Testis (tissue), 3 donors: ENCODE data around the gene RILPL1. TPM values are rescaled to one million over a fixed set of nuclear protein-coding genes. Genes with fewer than 3 reads are reported as not detected.

Experiments used
- DNase-seq: peaks from one replicate; pipeline ENCODE4 v3.0.0-alpha.2; 2019
- H3K27ac ChIP-seq, 2 donors: fragments of 200-600 bp; sonication (generic); one replicate each; pipeline ENCODE4 v1.5.1; 2019
- H3K27me3 ChIP-seq: fragments of 200-600 bp; sonication (generic); one replicate; pipeline ENCODE4 v1.5.1; 2019
- H3K36me3 ChIP-seq: fragments of 200-600 bp; sonication (generic); one replicate; pipeline ENCODE4 v1.5.1; 2017; ENCODE audit warnings: low read depth; ENCODE audit errors: missing control alignments
- H3K4me1 ChIP-seq: fragments of 200-600 bp; sonication (generic); one replicate; pipeline ENCODE4 v1.5.1; 2019
- H3K4me3 ChIP-seq, 2 donors: fragments of 200-600 bp; sonication (generic); one replicate each; pipeline ENCODE4 v1.5.1; 2017 to 2019
- H3K9me3 ChIP-seq: fragments of 200-600 bp; sonication (generic); one replicate; pipeline ENCODE4 v1.5.1; 2017
- CTCF ChIP-seq, 3 experiments: fragments of 450-650 bp in 2 of 3; fragments of 200-600 bp in 1 of 3; sonication (generic) in 1 of 3; IDR thresholded peaks; one replicate each; pipeline ENCODE4 v1.5.1; 2016 to 2019; ENCODE audit warnings: antibody characterized with exemption in 3 of 3, mild to moderate bottlenecking in 2 of 3, moderate library complexity in 1 of 3
- POLR2A ChIP-seq: fragments of 450-650 bp; IDR thresholded peaks from one replicate; pipeline ENCODE4 v1.6.1; 2017; ENCODE audit warnings: antibody characterized with exemption, mild to moderate bottlenecking, moderate library complexity
- WGBS, 2 donors: methylation state at CpG; one replicate each; pipeline ENCODE4 v1.1.5; 2018; 5-methylcytosine and 5-hydroxymethylcytosine counted together
- intact Hi-C: fragments of 100-400 bp; cut with DNase I; formaldehyde crosslinking; loops from one replicate; pipeline ENCODE4 v1.15.1; 2023; ENCODE audit warnings: low total_unique reads
- microRNA-seq, 2 donors: library from miRNA; unstranded; fragments of <30 nt; microRNA quantifications; one replicate each; pipeline ENCODE4, GENCODE V29; 2016; ENCODE audit warnings: borderline number of aligned reads in 2 of 2, borderline replicate concordance in 1 of 2
- polyA plus RNA-seq: library from polyadenylated mRNA; stranded (reverse); fragments of 350-450 nt; fragmentation: Illumina TruSeq; extraction: RNeasy Lipid Tissue Mini Kit (QIAGEN cat#74804); gene quantifications from one replicate; pipeline ENCODE4 v1.2.3, GENCODE V29; 2014; ENCODE audit warnings: low read depth, low replicate concordance; ENCODE audit not compliant: insufficient read depth
- small RNA-seq, 2 donors: library from RNA; depleted of rRNA; stranded (forward); fragments of <200 nt; gene quantifications; one replicate each; pipeline ENCODE3, GENCODE V24; 2016
- total RNA-seq, 2 donors: library from RNA; depleted of rRNA; stranded (reverse); fragments of >200 nt; gene quantifications; one replicate each; pipeline ENCODE4 v1.2.3, GENCODE V29; 2016

Gene RILPL1
- total and polyA plus RNA-seq, 3 donors from 2014 or later: 14.8 to 20.9 (median 16.8) TPM

GRCh38 chr12:123421314-123421713, 112.2 kb downstream of the RILPL1 start:
- Histone ChIP-seq H3K4me1 (no peaks in the 10 kb centered on the region), H3K27me3 (no peaks in the 10 kb centered on the region), H3K27ac (no peak overlapping the region), H3K9me3 (no peaks in the 10 kb centered on the region), H3K36me3 (no peaks in the 10 kb centered on the region), H3K4me3 (no peak overlapping the region)
- 92 to 100% methylated on average over 2 of the region's 2 CpGs for WGBS, 2 donors
- DNase-seq: no peak
- intact Hi-C loops: no loop called here
- TF ChIP-seq POLR2A (no peak), CTCF (IDR thresholded peaks at IDR 0.05) (no peak)

Small RNA genes within 50 kb of the gene (microRNA-seq; reads per million reads assigned to microRNA genes)
- gene MIR3908: 0 reads per million in 2 donors

Small RNA genes within 50 kb of the gene (small RNA-seq; reads per million reads assigned to genes)
- 0 reads per million in 2 donors for gene AC145423.2
- gene MIR3908: 0 reads per million in 2 donors

Other genes starting within 250 kb of the RILPL1 start
- 10 to 100 TPM; 91.4 TPM for gene SBNO1, start 168.9 kb downstream of the RILPL1 start, total RNA-seq
- gene SBNO1, start 168.9 kb downstream of the RILPL1 start, polyA plus RNA-seq: 114 TPM
- 10 to 100 TPM; 25.3 to 28.3 TPM for gene KMT5A, start 149.6 kb downstream of the RILPL1 start, total RNA-seq
- 25.2 TPM for gene KMT5A, start 149.6 kb downstream of the RILPL1 start, polyA plus RNA-seq
- gene RILPL2, start 97.0 kb downstream of the RILPL1 start, total RNA-seq: 1 to 10 TPM; 2.2 to 2.8 TPM
- 3.6 TPM for gene RILPL2, start 97.0 kb downstream of the RILPL1 start, polyA plus RNA-seq
- gene SNRNP35, start 75.6 kb downstream of the RILPL1 start, total RNA-seq: 10 to 100 TPM; 16.5 to 31.7 TPM
- 32.0 TPM for gene SNRNP35, start 75.6 kb downstream of the RILPL1 start, polyA plus RNA-seq
- gene TMED2, start 50.8 kb upstream of the RILPL1 start, total RNA-seq: 100 to 1,000 TPM; 102 to 107 TPM
- 107 TPM for gene TMED2, start 50.8 kb upstream of the RILPL1 start, polyA plus RNA-seq
- gene DDX55, start 68.4 kb upstream of the RILPL1 start, total RNA-seq: 10 to 100 TPM; 22.2 to 32.6 TPM
- gene DDX55, start 68.4 kb upstream of the RILPL1 start, polyA plus RNA-seq: 13.4 TPM
- 100 to 1,000 TPM; 136 to 138 TPM for gene EIF2B1, start 100.0 kb upstream of the RILPL1 start, total RNA-seq
- 39.2 TPM for gene EIF2B1, start 100.0 kb upstream of the RILPL1 start, polyA plus RNA-seq
- 10 to 100 TPM; 25.1 to 26.4 TPM for gene GTF2H3, start 100.1 kb upstream of the RILPL1 start, total RNA-seq
- 36.5 TPM for gene GTF2H3, start 100.1 kb upstream of the RILPL1 start, polyA plus RNA-seq
- gene TCTN2, start 137.4 kb upstream of the RILPL1 start, total RNA-seq: 10 to 100 TPM; 15.1 to 22.7 TPM
- 22.7 TPM for gene TCTN2, start 137.4 kb upstream of the RILPL1 start, polyA plus RNA-seq
- gene ATP6V0A2, start 178.6 kb upstream of the RILPL1 start, total RNA-seq: 10 to 100 TPM; 29.4 to 50.8 TPM
- 24.9 TPM for gene ATP6V0A2, start 178.6 kb upstream of the RILPL1 start, polyA plus RNA-seq
- gene DNAH10, start 228.6 kb upstream of the RILPL1 start, total RNA-seq: 10 to 100 TPM; 15.4 to 29.3 TPM
- gene DNAH10, start 228.6 kb upstream of the RILPL1 start, polyA plus RNA-seq: 24.3 TPM